Panc1 (cell line): ENCODE measurements around the gene ISYNA1.

Experiments
- TF ChIP-seq, protein P1 (sequence below): fragments of 450-650 bp; IDR thresholded peaks from 2 replicates; pipeline ENCODE4 v1.5.1; 2017; ENCODE audit warnings: mild to moderate bottlenecking
- TF ChIP-seq, protein P2 (sequence below), 2 experiments: IDR thresholded peaks; 2 replicates each; pipeline ENCODE4 v1.6.1; 2011 to 2012; ENCODE audit warnings: low read depth in 2 of 2, control low read depth in 1 of 2, low read length in 1 of 2, mild to moderate bottlenecking in 1 of 2, moderate library complexity in 1 of 2; ENCODE audit not compliant: insufficient read depth in 1 of 2

DNA sequence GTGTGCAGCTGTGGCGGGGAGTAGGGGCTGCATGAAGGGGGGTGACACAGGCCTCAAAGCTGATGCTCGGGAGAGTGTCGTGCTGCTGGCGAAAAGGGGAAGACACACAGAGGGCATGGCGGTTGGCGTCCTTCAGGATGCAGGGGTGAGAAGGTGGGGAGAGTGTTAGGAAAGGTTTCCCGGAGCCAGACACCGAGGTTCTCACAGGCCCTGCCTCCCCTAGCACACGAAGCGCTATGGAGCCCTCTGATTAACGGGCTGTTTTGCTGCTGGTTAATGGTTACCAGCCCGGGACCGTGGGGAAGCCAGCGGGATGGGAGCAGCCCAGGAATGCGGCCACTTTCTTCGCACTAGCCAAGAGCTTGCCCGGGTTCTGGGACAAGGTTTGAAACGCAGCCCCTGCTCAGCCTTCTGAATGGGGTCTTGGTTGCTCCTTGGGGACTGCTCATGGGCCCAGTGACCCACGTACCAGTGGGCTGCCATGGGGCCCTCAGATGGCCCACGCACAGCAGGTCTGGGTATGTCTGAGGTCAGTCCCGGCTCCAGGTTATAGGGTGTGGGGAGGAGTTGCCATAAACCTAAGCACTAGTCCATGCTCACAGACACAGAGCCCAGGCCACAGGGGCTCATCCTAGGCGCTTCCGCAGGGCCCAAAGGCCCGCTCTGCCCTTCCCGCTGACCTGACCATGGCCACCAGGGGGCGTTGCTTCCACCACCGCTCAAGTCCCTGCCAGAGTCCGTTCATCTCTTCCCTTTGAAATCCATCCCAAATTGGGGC, 31.3 kb upstream of the ISYNA1 start:
- TF ChIP-seq, protein P1, sequence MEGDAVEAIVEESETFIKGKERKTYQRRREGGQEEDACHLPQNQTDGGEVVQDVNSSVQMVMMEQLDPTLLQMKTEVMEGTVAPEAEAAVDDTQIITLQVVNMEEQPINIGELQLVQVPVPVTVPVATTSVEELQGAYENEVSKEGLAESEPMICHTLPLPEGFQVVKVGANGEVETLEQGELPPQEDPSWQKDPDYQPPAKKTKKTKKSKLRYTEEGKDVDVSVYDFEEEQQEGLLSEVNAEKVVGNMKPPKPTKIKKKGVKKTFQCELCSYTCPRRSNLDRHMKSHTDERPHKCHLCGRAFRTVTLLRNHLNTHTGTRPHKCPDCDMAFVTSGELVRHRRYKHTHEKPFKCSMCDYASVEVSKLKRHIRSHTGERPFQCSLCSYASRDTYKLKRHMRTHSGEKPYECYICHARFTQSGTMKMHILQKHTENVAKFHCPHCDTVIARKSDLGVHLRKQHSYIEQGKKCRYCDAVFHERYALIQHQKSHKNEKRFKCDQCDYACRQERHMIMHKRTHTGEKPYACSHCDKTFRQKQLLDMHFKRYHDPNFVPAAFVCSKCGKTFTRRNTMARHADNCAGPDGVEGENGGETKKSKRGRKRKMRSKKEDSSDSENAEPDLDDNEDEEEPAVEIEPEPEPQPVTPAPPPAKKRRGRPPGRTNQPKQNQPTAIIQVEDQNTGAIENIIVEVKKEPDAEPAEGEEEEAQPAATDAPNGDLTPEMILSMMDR, result peak; percentile 80
- TF ChIP-seq, protein P2, sequence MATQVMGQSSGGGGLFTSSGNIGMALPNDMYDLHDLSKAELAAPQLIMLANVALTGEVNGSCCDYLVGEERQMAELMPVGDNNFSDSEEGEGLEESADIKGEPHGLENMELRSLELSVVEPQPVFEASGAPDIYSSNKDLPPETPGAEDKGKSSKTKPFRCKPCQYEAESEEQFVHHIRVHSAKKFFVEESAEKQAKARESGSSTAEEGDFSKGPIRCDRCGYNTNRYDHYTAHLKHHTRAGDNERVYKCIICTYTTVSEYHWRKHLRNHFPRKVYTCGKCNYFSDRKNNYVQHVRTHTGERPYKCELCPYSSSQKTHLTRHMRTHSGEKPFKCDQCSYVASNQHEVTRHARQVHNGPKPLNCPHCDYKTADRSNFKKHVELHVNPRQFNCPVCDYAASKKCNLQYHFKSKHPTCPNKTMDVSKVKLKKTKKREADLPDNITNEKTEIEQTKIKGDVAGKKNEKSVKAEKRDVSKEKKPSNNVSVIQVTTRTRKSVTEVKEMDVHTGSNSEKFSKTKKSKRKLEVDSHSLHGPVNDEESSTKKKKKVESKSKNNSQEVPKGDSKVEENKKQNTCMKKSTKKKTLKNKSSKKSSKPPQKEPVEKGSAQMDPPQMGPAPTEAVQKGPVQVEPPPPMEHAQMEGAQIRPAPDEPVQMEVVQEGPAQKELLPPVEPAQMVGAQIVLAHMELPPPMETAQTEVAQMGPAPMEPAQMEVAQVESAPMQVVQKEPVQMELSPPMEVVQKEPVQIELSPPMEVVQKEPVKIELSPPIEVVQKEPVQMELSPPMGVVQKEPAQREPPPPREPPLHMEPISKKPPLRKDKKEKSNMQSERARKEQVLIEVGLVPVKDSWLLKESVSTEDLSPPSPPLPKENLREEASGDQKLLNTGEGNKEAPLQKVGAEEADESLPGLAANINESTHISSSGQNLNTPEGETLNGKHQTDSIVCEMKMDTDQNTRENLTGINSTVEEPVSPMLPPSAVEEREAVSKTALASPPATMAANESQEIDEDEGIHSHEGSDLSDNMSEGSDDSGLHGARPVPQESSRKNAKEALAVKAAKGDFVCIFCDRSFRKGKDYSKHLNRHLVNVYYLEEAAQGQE (IDR thresholded peaks at IDR 0.05; ENCODE audit: insufficient read depth in 1 of 2, low read depth in 2 of 2, low read length in 1 of 2), result no peak
